AG10803 (cell line): ENCODE results near the gene TRABD2B.

ENCODE experiments used
- DNase-seq: peaks from one replicate; pipeline ENCODE4 v3.0.0; 2010; ENCODE audit warnings: low read depth
- H3K4me3 ChIP-seq: 2 replicates; pipeline ENCODE4 v1.5.1; 2011; ENCODE audit warnings: mild to moderate bottlenecking, low read length, control low read depth
- CTCF ChIP-seq: conservative IDR thresholded peaks from 2 replicates; pipeline ENCODE4 v1.5.1; 2011; ENCODE audit warnings: mild to moderate bottlenecking, low read length, control low read depth, inconsistent platforms

TRABD2B gene

GRCh38 chr1:47830021-47830420, 167.2 kb downstream of the TRABD2B start:
- no peak for TF ChIP-seq CTCF
- no peak for DNase-seq
- no peak overlapping the region for H3K4me3 ChIP-seq

GRCh38 chr1:47828978-47829377, 168.2 kb downstream of the TRABD2B start:
- TF ChIP-seq CTCF: no peak
- H3K4me3 ChIP-seq: no peak overlapping the region
- no peak for DNase-seq

DNA sequence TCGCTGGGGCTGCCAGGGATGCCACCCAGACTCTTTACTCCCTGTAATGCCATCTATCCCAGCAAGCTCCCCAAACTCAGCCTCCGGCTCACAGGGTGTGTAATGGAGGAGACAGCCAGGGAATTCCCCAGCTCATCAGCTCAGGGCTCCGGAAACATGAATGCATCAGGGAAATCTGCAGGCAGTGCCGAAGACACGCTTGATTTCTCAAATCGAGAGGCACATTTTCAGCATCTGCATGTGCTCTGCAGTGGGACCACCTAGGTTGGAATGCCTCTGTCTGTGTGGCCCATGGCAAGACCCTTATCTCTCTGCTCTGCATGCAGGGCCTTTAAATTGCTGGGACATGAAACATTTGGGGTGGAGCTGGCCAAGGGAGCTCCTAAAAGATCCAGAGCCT, 170.1 kb downstream of the TRABD2B start:
- DNase-seq: no peak
- no peak for TF ChIP-seq CTCF
- no peak overlapping the region for H3K4me3 ChIP-seq

DNA sequence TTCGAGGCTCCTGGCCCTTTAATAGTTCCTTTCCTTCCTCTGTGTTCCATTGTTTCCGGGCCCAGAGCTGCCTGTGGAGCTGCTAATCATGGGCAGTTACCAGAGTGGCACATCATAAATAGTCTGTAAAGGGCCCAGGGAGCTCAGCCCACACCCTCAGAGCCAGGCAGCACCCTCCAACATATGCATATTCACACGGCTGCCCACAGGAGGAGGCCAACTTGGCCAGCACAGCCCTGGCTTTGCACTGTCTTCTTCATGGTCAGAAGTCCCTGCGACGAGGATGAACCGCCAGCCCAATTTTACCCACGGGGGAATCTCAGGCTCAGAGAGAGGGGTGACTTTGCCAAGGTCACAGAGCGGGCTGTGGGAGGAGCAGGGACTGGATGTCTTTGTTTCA, 172.5 kb downstream of the TRABD2B start:
- DNase-seq: no peak
- TF ChIP-seq CTCF: no peak
- H3K4me3 ChIP-seq: no peak overlapping the region

DNA sequence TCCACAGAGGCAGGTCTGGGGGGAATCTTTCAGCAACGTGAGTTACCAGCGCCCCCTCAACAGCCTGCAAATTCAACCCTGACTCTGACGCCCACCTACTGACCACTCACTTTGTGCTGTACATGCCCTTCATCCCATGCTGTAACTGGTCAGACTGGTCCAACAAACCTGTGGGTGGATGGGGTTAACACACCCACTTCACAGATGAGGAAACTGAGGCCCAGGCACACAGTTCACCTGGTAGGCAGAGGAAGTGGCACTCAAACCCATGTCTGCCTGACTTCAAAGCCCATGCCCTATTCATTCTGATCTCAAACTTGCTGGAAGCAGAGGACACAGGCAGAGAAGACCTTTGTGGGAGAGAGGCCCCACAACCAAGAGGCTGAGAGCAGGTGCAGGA, 172.9 kb downstream of the TRABD2B start:
- TF ChIP-seq CTCF: no peak
- no peak overlapping the region for H3K4me3 ChIP-seq
- no peak for DNase-seq

DNA sequence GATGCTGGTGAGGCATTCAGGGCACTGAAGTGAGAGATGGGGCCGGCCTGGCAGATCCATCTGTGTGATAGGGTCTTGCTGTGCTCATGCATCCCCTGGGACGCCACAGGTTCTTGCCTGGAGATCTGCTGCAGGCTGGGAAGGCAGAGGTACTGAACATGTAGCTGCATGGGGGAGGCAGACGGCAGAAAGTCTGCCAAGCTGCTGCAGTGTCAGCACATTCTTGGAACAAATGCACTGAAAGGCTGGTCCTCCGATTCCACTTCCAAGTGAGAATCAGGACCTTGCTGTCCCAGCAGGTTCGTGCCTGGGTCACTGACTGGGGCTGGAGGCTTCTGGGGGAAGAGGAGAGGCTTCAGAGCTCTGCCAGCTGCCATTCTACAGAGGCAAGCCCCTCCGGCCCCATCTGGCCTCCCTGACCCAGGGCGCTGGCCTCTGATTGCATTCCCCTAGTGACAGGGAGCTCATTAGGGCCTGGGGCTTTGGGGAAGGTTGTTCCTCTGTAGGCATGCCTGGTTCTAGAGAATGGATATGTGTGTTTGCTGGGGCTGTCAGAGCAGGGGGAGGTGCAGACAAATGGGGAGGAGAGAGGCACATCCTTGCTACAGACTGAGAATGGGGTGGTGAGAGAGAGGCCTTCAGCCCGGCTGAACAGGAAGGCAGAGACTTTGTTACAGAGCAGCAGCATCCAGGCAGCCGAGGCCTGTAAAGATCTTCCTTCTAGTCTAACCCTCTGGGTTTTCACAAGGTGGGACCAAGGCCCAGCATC, 174.0 kb downstream of the TRABD2B start:
- no peak for DNase-seq
- no peak for TF ChIP-seq CTCF
- H3K4me3 ChIP-seq: no peak overlapping the region

GRCh38 chr1:47821760-47822159, 175.4 kb downstream of the TRABD2B start:
- TF ChIP-seq CTCF: no peak
- no peak overlapping the region for H3K4me3 ChIP-seq
- no peak for DNase-seq
